ENCODE measurements around the gene MANBA. TPM values are rescaled to one million over a fixed set of nuclear protein-coding genes. Genes with fewer than 3 reads are reported as not detected.

Gene MANBA
- total RNA-seq, result 1 to 10 TPM; 2.6 to 4.6 (median 2.7) TPM

GRCh38 chr4:102760645-102761295, at the start of gene MANBA:
Gene MANBA, minus strand, starts transcription at chr4:102760968. Its CDS starts 74 bp downstream, at chr4:102760894.
- Mint-ChIP-seq H3K36me3 (ENCODE audit: insufficient read depth) (peaks cover 3% of the 10 kb centered on the region), H3K27me3 (ENCODE audit: low read depth) (no peaks in the 10 kb centered on the region), H3K4me1 (ENCODE audit: low read depth) (peaks cover 36% of the 10 kb centered on the region), H3K4me3 (peak within 1 kb of the TSS; percentile 92), H3K9me3 (no peaks in the 10 kb centered on the region)
- ATAC-seq (peak; percentile 95 to 97), DNase-seq (peak; percentile 70)

GRCh38 chr4:102809691-102810090, 48.9 kb upstream of the MANBA start:
- ATAC-seq (peak in 1 of 2 donors; percentile 54), DNase-seq (no peak)
- Mint-ChIP-seq H3K36me3 (ENCODE audit: insufficient read depth) (peaks cover 63% of the 10 kb centered on the region), H3K9me3 (no peaks in the 10 kb centered on the region), H3K4me3 (no peak overlapping the region), H3K27me3 (ENCODE audit: low read depth) (no peaks in the 10 kb centered on the region), H3K4me1 (ENCODE audit: low read depth) (peaks cover 80% of the 10 kb centered on the region)

- peak; percentile 61 to 64 for ATAC-seq
These were observed 48.4 kb upstream of the MANBA start for GRCh38 chr4:102809190-102809589.

GRCh38 chr4:102808009-102808408, 47.2 kb upstream of the MANBA start:
- H3K9me3 Mint-ChIP-seq, result no peaks in the 10 kb centered on the region
- H3K4me1 Mint-ChIP-seq (ENCODE audit: low read depth), result peaks cover 71% of the 10 kb centered on the region
- H3K27me3 Mint-ChIP-seq (ENCODE audit: low read depth), result no peaks in the 10 kb centered on the region

More at GRCh38 chr4:102809190-102809589, 48.4 kb upstream of the MANBA start:
- Mint-ChIP-seq H3K36me3 (ENCODE audit: insufficient read depth) (peaks cover 60% of the 10 kb centered on the region), H3K4me1 (ENCODE audit: low read depth) (peaks cover 77% of the 10 kb centered on the region), H3K9me3 (no peaks in the 10 kb centered on the region), H3K27me3 (ENCODE audit: low read depth) (no peaks in the 10 kb centered on the region), H3K4me3 (no peak overlapping the region)
- no peak for DNase-seq

GRCh38 chr4:102807345-102807744, 46.6 kb upstream of the MANBA start:
- Mint-ChIP-seq H3K9me3 (no peaks in the 10 kb centered on the region), H3K4me3 (no peak overlapping the region), H3K27me3 (ENCODE audit: low read depth) (no peaks in the 10 kb centered on the region), H3K4me1 (ENCODE audit: low read depth) (peaks cover 70% of the 10 kb centered on the region), H3K36me3 (ENCODE audit: insufficient read depth) (peaks cover 57% of the 10 kb centered on the region)
- ATAC-seq (no peak), DNase-seq (no peak)

More at GRCh38 chr4:102808009-102808408, 47.2 kb upstream of the MANBA start:
- Mint-ChIP-seq H3K4me3 (no peak overlapping the region), H3K36me3 (ENCODE audit: insufficient read depth) (peaks cover 56% of the 10 kb centered on the region)
- no peak for DNase-seq
- ATAC-seq, result no peak

- ATAC-seq (no peak), DNase-seq (no peak)
- peaks cover 56% of the 10 kb centered on the region for H3K36me3 Mint-ChIP-seq (ENCODE audit: insufficient read depth)
- H3K9me3 Mint-ChIP-seq, result no peaks in the 10 kb centered on the region
- no peak overlapping the region for H3K4me3 Mint-ChIP-seq
- no peaks in the 10 kb centered on the region for H3K27me3 Mint-ChIP-seq (ENCODE audit: low read depth)
- H3K4me1 Mint-ChIP-seq (ENCODE audit: low read depth), result peaks cover 28% of the 10 kb centered on the region
These were observed 39.0 kb upstream of the MANBA start for GRCh38 chr4:102799816-102800215.

- H3K4me1 Mint-ChIP-seq (ENCODE audit: low read depth), result peaks cover 22% of the 10 kb centered on the region
- ATAC-seq (no peak), DNase-seq (no peak)
- H3K36me3 Mint-ChIP-seq (ENCODE audit: insufficient read depth), result peaks cover 61% of the 10 kb centered on the region
- H3K27me3 Mint-ChIP-seq (ENCODE audit: low read depth), result no peaks in the 10 kb centered on the region
- H3K4me3 Mint-ChIP-seq, result no peak overlapping the region
- H3K9me3 Mint-ChIP-seq, result peaks cover 9% of the 10 kb centered on the region
These were observed 34.2 kb upstream of the MANBA start for GRCh38 chr4:102794999-102795398.

- DNase-seq (no peak), ATAC-seq (no peak)
- H3K9me3 Mint-ChIP-seq, result peaks cover 11% of the 10 kb centered on the region
- no peak overlapping the region for H3K4me3 Mint-ChIP-seq
- H3K36me3 Mint-ChIP-seq (ENCODE audit: insufficient read depth), result peaks cover 46% of the 10 kb centered on the region
- no peaks in the 10 kb centered on the region for H3K27me3 Mint-ChIP-seq (ENCODE audit: low read depth)
- H3K4me1 Mint-ChIP-seq (ENCODE audit: low read depth), result peaks cover 32% of the 10 kb centered on the region
These were observed 31.7 kb upstream of the MANBA start for GRCh38 chr4:102792361-102792936.

- H3K36me3 Mint-ChIP-seq (ENCODE audit: insufficient read depth), result peaks cover 39% of the 10 kb centered on the region
- ATAC-seq (no peak), DNase-seq (no peak)
- no peaks in the 10 kb centered on the region for H3K27me3 Mint-ChIP-seq (ENCODE audit: low read depth)
- H3K4me3 Mint-ChIP-seq, result no peak overlapping the region
- H3K9me3 Mint-ChIP-seq, result peaks cover 13% of the 10 kb centered on the region
- peaks cover 38% of the 10 kb centered on the region for H3K4me1 Mint-ChIP-seq (ENCODE audit: low read depth)
These were observed 30.6 kb upstream of the MANBA start for GRCh38 chr4:102791318-102791835.

- Mint-ChIP-seq H3K36me3 (ENCODE audit: insufficient read depth) (peaks cover 19% of the 10 kb centered on the region), H3K27me3 (ENCODE audit: low read depth) (no peaks in the 10 kb centered on the region), H3K4me1 (ENCODE audit: low read depth) (peaks cover 32% of the 10 kb centered on the region), H3K9me3 (peaks cover 13% of the 10 kb centered on the region), H3K4me3 (no peak overlapping the region)
- no peak for DNase-seq
- peak; percentile 61 to 64 for ATAC-seq
These were observed 28.5 kb upstream of the MANBA start for GRCh38 chr4:102789317-102789717.

GRCh38 chr4:102787944-102788343, 27.2 kb upstream of the MANBA start:
- Mint-ChIP-seq H3K27me3 (ENCODE audit: low read depth) (no peaks in the 10 kb centered on the region), H3K36me3 (ENCODE audit: insufficient read depth) (peaks cover 10% of the 10 kb centered on the region), H3K4me3 (no peak overlapping the region)

GRCh38 chr4:102787096-102787881, 26.5 kb upstream of the MANBA start:
- peak; percentile 71 to 75 for ATAC-seq
- H3K4me3 Mint-ChIP-seq, result no peak overlapping the region
- H3K9me3 Mint-ChIP-seq, result peaks cover 11% of the 10 kb centered on the region
- H3K4me1 Mint-ChIP-seq (ENCODE audit: low read depth), result peaks cover 29% of the 10 kb centered on the region
- no peaks in the 10 kb centered on the region for H3K27me3 Mint-ChIP-seq (ENCODE audit: low read depth)
- DNase-seq, result no peak
- peaks cover 5% of the 10 kb centered on the region for H3K36me3 Mint-ChIP-seq (ENCODE audit: insufficient read depth)

More at GRCh38 chr4:102787944-102788343, 27.2 kb upstream of the MANBA start:
- H3K4me1 Mint-ChIP-seq (ENCODE audit: low read depth), result peaks cover 32% of the 10 kb centered on the region
- H3K9me3 Mint-ChIP-seq, result peaks cover 13% of the 10 kb centered on the region
- ATAC-seq (no peak), DNase-seq (no peak)

GRCh38 chr4:102786279-102786678, 25.5 kb upstream of the MANBA start:
- H3K4me1 Mint-ChIP-seq (ENCODE audit: low read depth), result peaks cover 25% of the 10 kb centered on the region
- ATAC-seq (no peak), DNase-seq (no peak)
- H3K27me3 Mint-ChIP-seq (ENCODE audit: low read depth), result no peaks in the 10 kb centered on the region
- peaks cover 6% of the 10 kb centered on the region for H3K9me3 Mint-ChIP-seq
- H3K4me3 Mint-ChIP-seq, result no peak overlapping the region
- H3K36me3 Mint-ChIP-seq (ENCODE audit: insufficient read depth), result no peaks in the 10 kb centered on the region

GRCh38 chr4:102783006-102783405, 22.2 kb upstream of the MANBA start:
- H3K27me3 Mint-ChIP-seq (ENCODE audit: low read depth), result no peaks in the 10 kb centered on the region
- ATAC-seq, result no peak
- H3K4me3 Mint-ChIP-seq, result no peak overlapping the region
- peaks cover 8% of the 10 kb centered on the region for H3K4me1 Mint-ChIP-seq (ENCODE audit: low read depth)
- H3K9me3 Mint-ChIP-seq, result peaks cover 4% of the 10 kb centered on the region
- H3K36me3 Mint-ChIP-seq (ENCODE audit: insufficient read depth), result no peaks in the 10 kb centered on the region
- no peak for DNase-seq

All from activated T-cell treated with anti-CD3 and anti-CD28 coated beads, Interleukin-2, amount 50 U/mL, for 4 hours (primary cell).